HTR-8/SVneo (cell line): Measurements from ENCODE around the gene ARHGAP4.

Experiments
- DNase-seq: peaks from one replicate; pipeline ENCODE4 v3.0.0; 2011; ENCODE audit warnings: low spot score, mixed read lengths; ENCODE audit not compliant: insufficient read length
- FAIRE-seq: peaks from 2 replicates; lab custom pipeline; 2011; peaks lifted over from hg19 to GRCh38; lab: Jason Lieb, UNC

The ARHGAP4 gene

DNA sequence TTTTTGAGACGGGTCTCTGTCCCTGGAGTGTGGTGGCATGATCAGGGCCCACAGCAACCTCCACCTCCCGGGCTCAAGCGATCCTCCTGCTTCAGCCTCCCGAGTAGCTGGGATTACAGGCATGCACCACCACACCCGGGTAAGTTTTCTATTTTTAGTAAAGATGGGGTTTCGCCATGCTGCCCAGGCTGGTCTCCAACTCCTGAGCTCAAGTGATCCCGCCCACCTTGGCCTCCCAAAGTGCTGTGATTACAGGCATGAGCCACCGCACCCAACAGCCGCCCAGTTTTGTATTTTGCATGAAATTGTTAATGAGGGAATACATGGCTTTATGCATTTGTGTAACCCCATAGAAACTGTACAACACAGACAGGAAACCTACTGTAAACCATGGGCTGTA lies 2.8 kb upstream of the ARHGAP4 start:
- no peak for DNase-seq

DNA sequence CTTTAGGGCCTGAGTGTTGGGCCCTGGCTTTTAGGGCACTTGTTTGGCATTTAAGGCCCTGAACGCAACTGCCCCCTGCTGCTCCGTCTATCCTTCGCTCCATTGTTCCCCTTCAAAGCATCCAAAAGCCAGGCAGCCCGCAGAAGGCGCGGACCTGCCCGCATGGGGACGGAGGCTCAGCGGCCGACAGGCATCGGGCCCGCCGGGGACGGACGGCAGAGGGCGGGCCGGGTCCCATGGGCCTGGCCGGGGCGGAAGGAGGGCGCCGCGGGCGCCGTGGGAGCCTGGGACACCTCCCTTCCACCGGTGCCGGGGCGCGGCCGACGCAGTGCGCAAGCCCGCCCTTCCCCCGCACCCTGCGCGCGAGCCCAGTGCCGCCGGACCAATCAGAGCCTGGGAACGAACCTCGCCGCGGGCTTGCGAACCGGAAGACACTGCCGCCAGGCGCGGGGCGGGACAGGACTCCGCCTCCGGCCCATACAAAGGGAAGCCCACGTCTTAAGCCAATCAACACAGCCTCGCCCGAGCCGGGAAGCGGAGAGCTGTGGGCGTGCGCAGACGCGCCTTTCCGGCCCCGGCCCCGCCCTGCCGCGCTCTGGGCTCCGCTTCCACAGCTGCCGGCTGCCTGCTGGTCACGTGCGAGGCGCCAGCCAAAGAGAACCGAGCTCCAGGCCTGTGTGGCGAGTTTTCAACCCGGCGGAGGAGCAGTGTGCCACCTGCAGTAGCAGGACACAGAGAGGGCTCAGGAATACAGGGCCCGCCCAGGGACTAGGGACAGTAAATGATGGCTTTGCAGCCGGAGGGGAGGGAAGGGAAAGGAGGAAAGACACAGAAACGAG lies 2.1 kb upstream of the ARHGAP4 start:
- FAIRE-seq: peak; percentile 64
- DNase-seq: peak; percentile 86

More for the DNA sequence above, 2.8 kb upstream of the ARHGAP4 start:
- FAIRE-seq: no peak

DNA sequence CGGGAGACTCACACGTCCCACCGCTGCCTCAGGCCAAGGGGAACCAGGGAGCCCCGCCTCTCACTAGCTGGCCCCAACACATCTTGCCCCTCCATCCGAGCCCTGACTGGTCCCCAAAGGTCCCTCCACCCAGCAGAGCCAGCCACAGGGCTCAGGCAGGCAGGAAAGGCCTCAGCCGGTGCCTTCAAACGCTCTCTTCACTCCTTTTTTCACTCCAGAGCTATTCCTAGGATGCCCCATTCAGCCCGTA lies 1.5 kb upstream of the ARHGAP4 start:
- no peak for FAIRE-seq
- DNase-seq: no peak

DNA sequence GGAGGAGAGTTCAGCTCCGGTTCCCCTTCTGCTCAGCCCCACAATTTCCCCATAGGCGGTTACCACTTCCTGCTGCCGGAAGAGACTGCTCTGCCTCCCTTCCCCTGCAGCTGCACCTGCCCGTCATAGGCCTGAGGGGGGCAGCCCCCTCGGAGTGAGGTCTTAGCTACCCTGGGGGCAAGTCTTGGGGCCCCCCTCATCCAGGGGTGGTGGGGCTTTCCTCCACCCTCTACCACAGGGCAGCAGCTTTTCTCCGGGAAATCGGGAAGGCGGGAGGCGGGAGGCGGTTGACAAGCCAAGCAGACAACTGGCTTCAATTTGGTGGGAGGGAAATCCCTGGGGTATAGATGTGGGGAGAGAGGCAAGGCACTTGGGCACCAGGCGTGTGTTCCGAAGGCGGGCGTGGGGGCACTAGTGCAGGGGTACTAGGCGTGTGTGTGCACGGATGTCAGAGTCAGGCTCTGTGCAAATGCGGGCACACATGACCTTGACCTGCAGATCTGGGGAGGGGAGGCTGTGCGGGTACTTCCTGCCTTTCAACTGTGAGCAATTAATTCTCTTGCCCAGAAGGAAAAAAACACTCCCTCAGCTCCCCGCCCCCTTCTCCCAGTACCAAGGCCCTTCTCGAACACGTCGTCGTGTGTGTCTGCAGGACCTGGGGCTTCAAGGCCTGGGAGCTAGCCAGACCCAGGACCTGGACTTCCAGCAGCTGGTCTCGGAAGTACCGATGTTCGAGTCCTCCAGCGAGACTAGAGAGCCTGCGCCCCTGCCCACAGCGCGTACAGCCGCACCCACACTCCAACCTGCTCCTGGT lies 1.0 kb upstream of the ARHGAP4 start:
- FAIRE-seq: no peak

DNA sequence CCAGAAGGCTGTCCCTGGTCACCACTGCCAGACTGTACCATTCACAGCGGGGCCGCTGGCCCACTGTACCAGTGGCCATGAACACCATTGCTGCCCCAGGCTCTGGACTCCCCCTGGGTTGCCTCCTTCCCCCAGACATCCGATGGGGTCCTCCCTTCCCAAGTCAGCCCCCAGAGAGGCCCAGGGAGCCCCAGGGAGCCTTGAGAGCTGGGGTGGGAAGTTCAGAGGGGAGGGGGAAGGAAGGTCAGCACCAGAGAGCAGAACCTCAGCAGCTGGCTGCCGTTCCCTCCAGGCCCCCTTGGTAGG lies 441 bp upstream of the ARHGAP4 start:
- DNase-seq (no peak), FAIRE-seq (no peak)

More for the DNA sequence above, 1.0 kb upstream of the ARHGAP4 start:
- DNase-seq: no peak

DNA sequence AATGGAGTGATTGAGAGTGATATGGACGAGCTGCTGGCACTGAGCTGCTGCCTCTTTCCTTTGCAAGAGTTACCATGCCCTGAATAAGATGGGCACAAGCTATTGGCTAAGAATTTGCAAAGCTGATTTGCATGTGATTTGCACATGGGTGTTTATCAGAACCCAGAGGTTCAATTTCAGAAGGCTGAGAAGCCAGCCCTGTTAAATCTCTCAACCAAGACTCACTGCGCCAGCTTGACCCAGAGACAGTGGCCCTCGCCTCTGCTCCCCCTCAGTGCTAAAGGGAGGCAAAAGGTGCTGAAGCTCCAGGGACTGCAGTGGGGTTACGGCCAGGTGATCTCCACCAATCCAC lies 701 bp downstream of the ARHGAP4 start:
- FAIRE-seq (no peak), DNase-seq (no peak)

DNA sequence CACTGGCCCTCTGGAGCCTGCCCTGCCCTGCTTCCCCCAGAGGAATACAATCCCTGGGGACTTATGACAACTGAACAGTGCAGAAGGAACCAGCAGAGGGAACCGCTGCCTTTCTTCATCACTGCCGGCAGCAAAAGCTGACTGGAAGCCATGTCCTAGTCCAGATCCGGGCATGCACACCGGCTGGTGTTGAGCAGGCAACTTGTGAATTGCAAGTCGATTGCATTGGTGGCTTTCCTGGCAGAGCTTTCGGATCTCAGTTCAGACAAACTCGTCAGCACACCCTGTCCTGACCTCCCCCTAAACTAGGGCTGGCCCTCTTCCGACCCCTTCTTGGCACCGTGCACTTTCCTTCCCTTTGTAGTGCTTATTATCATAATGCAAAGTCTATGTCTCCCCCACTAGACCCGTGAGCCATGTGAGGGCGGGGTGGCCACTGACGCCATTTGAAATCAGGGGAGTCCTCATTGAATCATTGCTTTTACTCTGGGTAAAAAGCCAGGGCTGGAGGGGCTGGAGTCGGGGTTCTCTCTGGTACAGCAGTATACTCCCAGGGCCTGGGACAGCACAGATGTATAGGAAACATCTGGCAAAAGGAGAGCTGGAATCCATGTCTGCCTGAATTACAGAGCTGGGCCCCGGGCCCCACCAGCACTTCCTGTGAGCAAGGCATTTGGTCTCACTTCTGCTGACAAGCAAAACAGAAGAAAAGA lies 1.8 kb downstream of the ARHGAP4 start:
- FAIRE-seq: no peak
- DNase-seq: no peak

DNA sequence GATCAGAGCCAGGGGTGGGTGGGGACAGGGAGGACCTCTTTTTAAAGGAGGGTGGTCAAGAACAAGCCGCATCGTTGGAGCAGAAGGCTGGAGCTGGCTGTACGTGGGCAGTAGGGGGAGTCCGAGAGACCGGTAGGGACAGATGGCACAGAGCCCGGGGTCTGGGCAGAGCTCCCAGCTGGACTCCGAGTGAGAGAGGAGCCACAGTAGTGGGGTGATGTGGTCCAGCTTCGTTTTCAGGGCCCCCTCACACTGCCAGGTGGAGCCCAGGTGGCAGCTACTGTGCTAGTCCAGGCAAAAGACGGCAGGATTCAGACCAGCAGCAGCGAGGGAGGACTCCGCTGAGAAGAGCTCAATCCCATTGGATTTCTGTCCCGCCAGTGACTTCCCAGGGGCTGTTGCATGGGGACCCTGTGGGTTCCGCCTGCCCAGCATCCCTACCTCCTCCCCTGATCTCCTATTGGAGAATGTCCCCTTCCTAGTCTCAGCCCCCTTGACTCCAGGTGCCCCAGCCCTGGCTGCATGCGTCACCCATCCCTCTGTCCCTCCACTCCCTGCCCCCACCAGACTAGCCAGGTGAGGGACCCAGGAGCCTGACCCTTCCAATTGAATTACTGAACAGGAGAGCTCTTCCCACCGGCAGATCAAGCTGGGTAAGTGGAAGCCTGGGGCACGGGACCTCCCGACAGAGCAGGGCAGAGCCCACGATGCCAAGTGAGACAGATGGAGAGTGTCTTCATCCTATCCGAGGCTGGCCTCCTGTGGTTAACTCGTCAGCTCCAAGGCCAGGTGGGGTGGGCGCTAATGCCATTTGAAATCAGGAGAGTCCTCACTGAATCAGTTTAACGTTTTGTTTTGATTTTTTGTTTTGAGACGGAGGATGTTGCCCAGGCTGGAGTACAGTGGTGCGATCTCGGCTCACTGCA lies 2.9 kb downstream of the ARHGAP4 start:
- FAIRE-seq (no peak), DNase-seq (peak; percentile 57)

DNA sequence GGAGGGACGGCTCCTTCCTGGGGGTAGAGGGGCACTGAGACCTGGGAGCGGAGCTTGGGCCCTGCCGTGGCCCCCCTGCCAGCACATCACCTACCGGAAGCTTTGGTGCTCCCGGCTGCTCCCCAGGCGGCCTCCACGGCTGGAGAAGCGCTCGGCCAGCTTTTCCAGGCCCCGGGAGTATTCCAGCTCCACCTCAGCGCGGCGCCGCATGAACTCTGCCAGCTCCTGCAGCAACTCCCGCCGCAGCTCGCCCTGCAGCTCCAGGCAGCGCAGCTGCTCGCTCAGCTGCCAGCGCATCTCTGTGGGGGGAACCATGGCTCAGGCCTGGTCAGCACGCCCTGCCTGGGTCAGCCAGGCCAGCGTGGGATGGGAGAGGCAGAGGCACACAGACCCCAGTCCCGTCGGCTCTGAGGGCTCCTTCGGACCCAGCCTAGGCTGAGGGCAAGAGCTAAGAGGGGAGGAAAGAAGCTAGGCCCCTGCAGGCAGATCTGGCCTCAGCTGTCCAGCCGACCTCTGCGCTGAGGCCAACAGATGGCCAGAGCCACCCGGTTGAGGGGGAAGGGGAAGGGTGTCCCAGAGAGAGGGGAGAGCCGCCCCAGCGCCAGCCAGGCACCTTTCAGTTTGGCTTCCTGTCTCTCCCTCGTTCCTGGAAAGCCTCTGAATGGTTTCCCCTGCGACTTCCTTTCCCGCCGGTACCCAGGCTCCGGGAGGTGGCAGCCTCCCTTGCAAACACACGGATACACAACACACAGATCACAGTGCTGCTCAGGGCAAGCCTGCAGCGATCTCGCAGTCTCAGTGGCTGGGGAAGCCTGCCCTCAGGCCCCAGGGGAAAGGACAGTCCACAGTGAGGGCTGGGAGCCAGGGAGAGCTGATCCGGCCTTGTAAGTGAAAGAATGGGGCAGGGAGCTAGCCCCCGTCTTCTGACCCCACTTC lies 4.3 kb downstream of the ARHGAP4 start:
- no peak for FAIRE-seq
- no peak for DNase-seq

DNA sequence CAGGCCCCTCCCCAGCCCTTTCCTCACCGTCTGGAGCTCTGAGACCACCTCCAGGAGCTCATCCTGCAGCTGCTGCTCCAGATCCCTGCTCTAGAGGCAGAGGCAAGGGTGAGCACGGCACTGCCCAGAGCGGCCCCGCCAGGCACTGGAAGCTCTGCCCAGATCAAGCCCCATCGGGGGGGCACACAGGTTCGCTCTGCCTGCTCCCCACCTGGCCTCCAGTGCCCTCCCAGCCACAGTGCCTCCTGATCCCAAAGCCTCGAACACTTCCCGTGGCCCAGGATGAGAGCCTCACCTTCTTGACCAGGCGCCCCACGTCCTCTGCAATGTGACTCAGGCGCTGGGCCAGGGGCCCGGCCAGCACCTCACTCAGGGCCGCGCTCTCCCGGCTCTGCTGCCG lies 5.0 kb downstream of the ARHGAP4 start:
- no peak for FAIRE-seq
- no peak for DNase-seq

DNA sequence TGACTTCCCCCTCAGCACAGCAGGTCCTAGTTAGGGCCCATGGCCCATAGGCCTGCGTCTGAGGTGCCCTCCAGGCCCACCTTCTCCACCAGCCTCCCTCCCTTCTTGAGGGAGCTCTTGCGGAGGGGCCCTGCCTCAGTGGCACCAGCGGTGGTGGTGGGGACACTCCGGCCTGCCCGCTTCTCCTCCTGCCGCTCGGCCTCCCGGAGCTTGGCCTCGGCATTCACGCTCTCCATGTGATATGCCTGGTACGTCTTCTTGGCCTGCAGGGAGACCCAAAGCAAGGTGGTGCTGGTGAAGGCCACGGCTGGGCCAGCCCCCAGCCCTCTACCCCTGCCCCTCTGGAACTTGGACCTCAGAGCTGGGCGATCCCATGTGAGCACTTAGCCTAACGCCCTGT lies 5.5 kb downstream of the ARHGAP4 start:
- FAIRE-seq: no peak
- DNase-seq: no peak

DNA sequence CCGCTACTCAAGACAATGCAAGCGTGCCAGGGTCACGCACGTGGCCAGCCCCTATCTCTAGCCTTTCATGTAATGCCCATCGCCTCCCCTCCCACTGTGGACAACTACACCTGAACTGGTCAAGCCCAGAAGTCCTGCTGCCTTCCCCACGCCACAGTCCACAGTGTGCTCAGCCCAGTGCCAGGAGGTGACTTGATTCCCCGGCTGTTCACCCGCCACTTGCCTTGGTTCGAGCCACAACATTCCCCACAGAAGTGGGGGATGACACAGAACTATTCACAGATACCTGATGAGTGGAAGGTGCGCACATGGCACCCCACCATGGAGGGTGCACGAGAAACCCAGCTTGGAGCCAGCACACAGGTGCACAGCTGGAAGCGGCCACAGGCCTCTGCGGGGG lies 6.8 kb downstream of the ARHGAP4 start:
- FAIRE-seq (no peak), DNase-seq (no peak)

DNA sequence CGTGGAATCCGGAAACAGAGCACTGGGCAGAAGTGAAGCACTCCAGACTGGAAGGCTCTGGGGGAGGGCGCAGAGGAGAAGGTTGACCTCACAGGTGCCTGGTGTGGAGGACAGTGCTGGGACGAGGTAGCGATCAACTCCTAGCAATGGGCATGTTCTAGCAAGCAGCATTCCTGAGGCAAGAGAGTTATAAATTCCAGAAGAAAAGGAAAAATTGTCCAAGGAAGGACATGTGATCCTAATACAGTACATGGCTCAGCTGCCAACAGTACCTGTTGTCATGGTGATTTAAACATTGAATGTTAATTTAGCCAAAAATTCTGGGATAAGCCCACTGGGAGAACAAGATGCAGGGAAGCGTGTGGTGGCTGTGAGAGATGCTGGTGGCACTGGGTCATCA lies 8.2 kb downstream of the ARHGAP4 start:
- FAIRE-seq: no peak
- no peak for DNase-seq

DNA sequence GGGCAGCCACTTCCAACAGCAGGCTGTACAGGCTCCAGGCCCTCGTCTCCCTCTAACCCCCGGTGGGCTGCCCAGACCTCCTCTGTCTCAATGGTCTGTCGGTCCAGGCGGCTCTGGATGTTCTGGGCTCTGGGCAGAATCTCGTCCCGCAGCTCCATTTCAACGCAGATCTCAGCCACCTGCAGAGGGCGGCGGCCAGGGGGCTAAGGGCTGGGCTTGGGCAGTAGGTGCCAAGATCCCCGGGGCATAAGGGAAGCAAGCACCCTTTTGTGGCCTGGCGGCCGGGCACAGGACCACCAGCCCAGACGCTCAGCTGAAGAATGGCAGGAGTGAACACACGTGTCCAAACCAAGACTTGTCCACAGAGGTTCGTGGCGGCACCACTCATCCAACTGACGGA lies 12.4 kb downstream of the ARHGAP4 start:
- FAIRE-seq (no peak), DNase-seq (no peak)

DNA sequence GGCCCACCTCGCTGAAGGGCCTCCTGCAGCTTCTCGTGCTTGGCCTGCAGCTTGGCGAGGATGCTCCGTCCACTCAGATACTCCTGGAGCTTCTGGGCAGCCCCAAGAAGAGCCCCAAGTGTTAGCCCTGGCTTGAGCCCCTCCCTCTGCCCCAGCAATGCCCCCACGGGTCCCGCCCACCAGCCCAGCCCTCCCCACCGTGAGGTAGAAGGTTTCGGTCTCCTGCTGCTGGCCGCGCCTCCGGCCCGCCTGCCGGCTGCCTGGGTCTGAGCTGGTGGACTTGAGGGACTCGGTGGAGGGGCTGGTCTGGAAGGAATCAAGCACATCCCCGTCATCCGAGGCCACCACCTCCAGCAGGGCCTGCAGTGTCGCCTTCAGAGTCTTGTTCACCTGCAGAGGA lies 12.9 kb downstream of the ARHGAP4 start:
- DNase-seq (no peak), FAIRE-seq (no peak)

DNA sequence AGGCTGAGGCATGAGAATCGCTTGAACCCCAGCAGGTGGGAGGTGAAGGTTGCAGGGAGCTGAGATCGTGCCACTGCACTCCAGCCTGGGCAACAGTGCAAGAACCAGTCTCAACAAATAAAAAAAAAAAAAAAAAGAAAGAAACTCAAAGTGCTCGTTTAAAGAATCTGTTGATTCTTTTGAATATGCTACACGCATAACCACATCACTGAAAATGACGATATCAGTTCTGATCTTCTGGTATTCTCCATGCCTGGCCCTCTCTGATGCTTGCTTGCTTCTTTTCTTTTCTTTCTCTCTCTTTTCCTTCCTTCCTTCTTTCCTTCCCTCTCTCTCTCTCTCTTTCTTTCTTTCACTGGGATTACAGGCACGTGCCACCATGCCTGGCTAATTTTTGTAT lies 14.3 kb downstream of the ARHGAP4 start:
- FAIRE-seq (no peak), DNase-seq (no peak)

DNA sequence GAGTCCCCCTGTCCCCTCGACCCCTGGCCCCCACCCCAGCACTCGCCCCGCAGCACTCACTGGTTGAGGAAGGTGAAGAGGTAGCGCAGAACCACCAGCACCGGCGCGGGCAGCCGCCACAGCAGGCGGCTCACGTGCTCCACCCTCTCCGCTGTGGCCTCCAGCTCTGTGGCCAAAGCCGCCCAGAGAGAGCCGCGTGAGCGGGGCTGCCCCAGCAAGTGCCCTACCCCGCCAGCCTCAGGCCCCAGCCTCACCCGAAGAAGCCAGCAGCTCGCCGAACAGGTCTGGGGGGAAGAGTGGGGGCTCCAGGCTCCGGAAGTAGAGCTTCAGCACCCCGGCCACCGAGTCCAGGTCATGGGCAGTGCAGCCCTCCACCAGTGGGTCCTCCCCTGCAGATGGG lies 15.6 kb downstream of the ARHGAP4 start:
- no peak for DNase-seq
- FAIRE-seq: no peak

DNA sequence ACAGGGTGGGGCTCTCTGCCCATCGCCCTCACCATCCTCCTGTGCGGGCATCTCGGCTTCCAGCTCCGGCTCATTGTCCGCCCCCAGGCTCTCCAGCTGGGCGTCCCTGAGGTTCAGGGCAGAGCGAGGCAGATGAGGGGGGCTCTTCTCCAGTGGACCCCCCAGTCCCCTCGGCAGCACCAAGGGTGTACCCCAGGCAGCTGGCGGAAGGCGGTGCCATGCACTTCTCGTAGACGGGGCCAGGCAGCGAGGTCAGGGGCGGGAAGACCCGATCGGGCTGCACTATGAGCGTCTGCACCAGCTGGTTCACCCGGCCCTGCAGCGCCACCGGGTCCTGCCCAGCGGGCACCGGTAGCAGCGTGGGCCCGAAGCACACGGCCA lies 16.1 kb downstream of the ARHGAP4 start:
- DNase-seq: no peak
- FAIRE-seq: no peak
